ENCODE results near the gene COL27A1.

COL27A1 gene

GRCh38 chr9:114169029-114169951 is 14.0 kb downstream of the COL27A1 start:
- DNase-seq, result no peak

- DNase-seq, result no peak
These were observed 14.8 kb downstream of the COL27A1 start for GRCh38 chr9:114169952-114170770.

- no peak for DNase-seq
These were observed 15.6 kb downstream of the COL27A1 start for GRCh38 chr9:114170771-114171461.

- no peak for DNase-seq
These were observed 16.2 kb downstream of the COL27A1 start for GRCh38 chr9:114171500-114171899.

GRCh38 chr9:114172981-114173833 is 17.9 kb downstream of the COL27A1 start:
- no peak for DNase-seq

GRCh38 chr9:114174557-114174875 is 19.2 kb downstream of the COL27A1 start:
- no peak for DNase-seq

GRCh38 chr9:114174876-114175771 is 19.8 kb downstream of the COL27A1 start:
- DNase-seq, result no peak

- no peak for DNase-seq
These were observed 21.4 kb downstream of the COL27A1 start for GRCh38 chr9:114176624-114177291.

GRCh38 chr9:114177423-114178064 is 22.2 kb downstream of the COL27A1 start:
- no peak for DNase-seq

- no peak for DNase-seq
These were observed 22.7 kb downstream of the COL27A1 start for GRCh38 chr9:114178076-114178475.

GRCh38 chr9:114178756-114179450 is 23.6 kb downstream of the COL27A1 start:
- no peak for DNase-seq

- no peak for DNase-seq
These were observed 24.2 kb downstream of the COL27A1 start for GRCh38 chr9:114179516-114179915.

GRCh38 chr9:114180696-114181606 is 25.6 kb downstream of the COL27A1 start:
- DNase-seq, result no peak

GRCh38 chr9:114181607-114182409 is 26.5 kb downstream of the COL27A1 start:
- no peak for DNase-seq

- DNase-seq, result no peak
These were observed 27.7 kb downstream of the COL27A1 start for GRCh38 chr9:114183006-114183405.

GRCh38 chr9:114184071-114184470 is 28.7 kb downstream of the COL27A1 start:
- no peak for DNase-seq

GRCh38 chr9:114184866-114185265 is 29.5 kb downstream of the COL27A1 start:
- DNase-seq, result no peak

Data from SIG-M5 (cell line).